Adipose tissue (tissue), 3 donors: ENCODE results near the gene CBLN1. TPM values are rescaled to one million over a fixed set of nuclear protein-coding genes. Genes with fewer than 3 reads are reported as not detected.
"Not testable (repeated sequence)": the region's sequence is repeated elsewhere in the genome, so short reads cannot be mapped to it uniquely, and the experiment has no call there.

Source experiments
- H3K27ac ChIP-seq: one replicate; pipeline ENCODE4 v1.5.1; 2013; ENCODE audit warnings: low read depth, low read length
- WGBS, 3 donors: extraction: QIAGEN DNeasy Blood & Tissue Kit; methylation state at CpG; one replicate each; pipeline ENCODE4 v1.1.7; 2013; 5-methylcytosine and 5-hydroxymethylcytosine counted together
- polyA plus RNA-seq, 3 donors: library from polyadenylated mRNA; stranded (reverse); fragments of 200-250 nt; gene quantifications; one replicate each; pipeline ENCODE4 v1.2.3, GENCODE V29; 2013
- donor health status: healthy with polysubstance abuse.
- donor health status: Bipolar disorder and iron deficiency.
- donor health status: healthy.

Gene CBLN1
- polyA plus RNA-seq, 3 donors = 0.30 to 2.1 (median 1.9) TPM

DNA sequence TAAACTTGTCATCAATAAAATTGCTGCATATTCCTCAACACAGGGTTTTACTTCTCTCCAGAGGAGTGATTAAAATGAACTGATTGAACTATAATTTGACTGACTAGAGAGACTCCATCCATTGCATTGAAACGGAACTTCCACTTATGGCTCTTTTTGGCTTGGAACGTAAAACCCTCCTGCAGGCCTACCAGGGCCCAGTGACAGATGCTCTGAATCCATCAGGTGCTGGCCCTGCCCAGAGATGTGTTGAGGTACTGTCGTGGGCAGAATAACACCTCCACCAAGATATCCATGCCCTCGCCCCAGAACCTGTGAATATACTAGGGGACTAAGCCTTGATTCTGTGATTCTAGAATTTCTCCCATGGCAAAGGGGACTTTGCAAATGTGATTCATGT, 45.4 kb downstream of the CBLN1 start:
- 66 to 68% (median 68%) methylated on average over 4 of the region's 4 CpGs for WGBS, 3 donors
- H3K27ac ChIP-seq = no peak overlapping the region

DNA sequence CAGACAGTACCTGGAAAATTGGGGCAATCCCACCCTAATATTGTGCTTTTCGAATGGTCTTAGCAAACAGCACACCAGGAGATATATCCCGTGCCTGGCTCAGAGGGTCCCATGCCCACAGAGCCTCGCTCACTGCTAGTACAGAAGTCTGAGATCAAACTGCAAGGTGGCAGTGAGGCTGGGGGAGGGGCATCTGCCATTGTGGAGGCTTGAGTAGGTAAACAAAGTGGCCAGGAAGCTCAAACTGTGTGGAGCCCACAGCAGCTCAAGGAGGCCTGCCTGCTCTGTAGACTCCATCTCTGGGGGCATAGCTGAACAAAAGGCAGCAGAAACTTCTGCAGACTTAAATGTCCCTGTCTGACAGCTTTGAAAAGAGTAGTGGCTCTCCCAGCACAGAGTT, 53.3 kb downstream of the CBLN1 start:
- 60 to 78% (median 74%) methylated on average over 3 of the region's 3 CpGs for WGBS, 3 donors

More for the DNA sequence above, 53.3 kb downstream of the CBLN1 start:
- H3K27ac ChIP-seq = not testable (repeated sequence)

Other genes starting within 250 kb of the CBLN1 start
- gene C16orf78, start 92.0 kb upstream of the CBLN1 start, polyA plus RNA-seq = not detected